ENCODE measurements around the gene HDDC2. TPM values are rescaled to one million over a fixed set of nuclear protein-coding genes. Genes with fewer than 3 reads are reported as not detected.

Gene HDDC2
- total RNA-seq, 1 experiment from 2014 or later, result 141 TPM

DNA sequence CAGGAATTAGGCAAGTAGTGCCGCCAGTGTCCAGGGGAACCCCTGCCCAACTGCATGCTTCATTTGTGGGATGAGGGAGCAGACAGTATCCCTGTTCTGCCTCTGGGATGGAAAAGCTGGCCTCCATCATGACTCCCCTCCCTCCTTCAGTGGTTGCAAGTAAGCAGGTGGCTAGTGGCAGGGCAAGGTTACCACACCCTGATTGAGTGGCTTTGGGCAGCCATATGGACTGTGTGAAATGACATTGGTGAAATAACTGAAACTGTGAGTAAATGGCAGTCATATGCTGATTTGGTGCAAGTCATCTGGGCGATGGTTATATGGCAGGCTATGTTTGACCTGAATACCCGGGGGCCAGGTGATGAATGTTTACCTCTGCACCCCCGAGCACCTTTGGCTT lies 33.0 kb downstream of the HDDC2 start:
- POLR2A ChIA-PET, result interaction anchor here (1.1 kb wide), 1 partner anchor 18 kb away, joined by 4 read pairs; no protein-coding TSS in a partner anchor
- CTCF ChIA-PET, result interaction anchor here (1.3 to 2.0 kb wide), 4 partner anchors 76 to 523 kb away, joined by 4 to 7 read pairs (median 4); no protein-coding TSS in a partner anchor
- no peaks in the 10 kb centered on the region for H3K9me3 Mint-ChIP-seq (ENCODE audit: unreplicated experiment)
- DNase-seq (ENCODE audit: unreplicated experiment), result no peak
- H3K4me1 Mint-ChIP-seq (ENCODE audit: insufficient read depth, unreplicated experiment), result peaks cover 10% of the 10 kb centered on the region
- H3K27me3 Mint-ChIP-seq (ENCODE audit: insufficient read depth, unreplicated experiment), result no peaks in the 10 kb centered on the region
- no peaks in the 10 kb centered on the region for H3K36me3 Mint-ChIP-seq (ENCODE audit: insufficient read depth, unreplicated experiment)
- intact Hi-C loops (cut with micrococcal nuclease), result no loop called here
- TF ChIP-seq, protein P1, sequence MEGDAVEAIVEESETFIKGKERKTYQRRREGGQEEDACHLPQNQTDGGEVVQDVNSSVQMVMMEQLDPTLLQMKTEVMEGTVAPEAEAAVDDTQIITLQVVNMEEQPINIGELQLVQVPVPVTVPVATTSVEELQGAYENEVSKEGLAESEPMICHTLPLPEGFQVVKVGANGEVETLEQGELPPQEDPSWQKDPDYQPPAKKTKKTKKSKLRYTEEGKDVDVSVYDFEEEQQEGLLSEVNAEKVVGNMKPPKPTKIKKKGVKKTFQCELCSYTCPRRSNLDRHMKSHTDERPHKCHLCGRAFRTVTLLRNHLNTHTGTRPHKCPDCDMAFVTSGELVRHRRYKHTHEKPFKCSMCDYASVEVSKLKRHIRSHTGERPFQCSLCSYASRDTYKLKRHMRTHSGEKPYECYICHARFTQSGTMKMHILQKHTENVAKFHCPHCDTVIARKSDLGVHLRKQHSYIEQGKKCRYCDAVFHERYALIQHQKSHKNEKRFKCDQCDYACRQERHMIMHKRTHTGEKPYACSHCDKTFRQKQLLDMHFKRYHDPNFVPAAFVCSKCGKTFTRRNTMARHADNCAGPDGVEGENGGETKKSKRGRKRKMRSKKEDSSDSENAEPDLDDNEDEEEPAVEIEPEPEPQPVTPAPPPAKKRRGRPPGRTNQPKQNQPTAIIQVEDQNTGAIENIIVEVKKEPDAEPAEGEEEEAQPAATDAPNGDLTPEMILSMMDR (IDR thresholded peaks at IDR 0.05; ENCODE audit: unreplicated experiment), result no peak
- no peak overlapping the region for H3K4me3 Mint-ChIP-seq (ENCODE audit: unreplicated experiment)
- no peak overlapping the region for H3K27ac Mint-ChIP-seq (ENCODE audit: low read depth, unreplicated experiment)
- BruUV-seq (replicated peaks), result no TSS peak

DNA sequence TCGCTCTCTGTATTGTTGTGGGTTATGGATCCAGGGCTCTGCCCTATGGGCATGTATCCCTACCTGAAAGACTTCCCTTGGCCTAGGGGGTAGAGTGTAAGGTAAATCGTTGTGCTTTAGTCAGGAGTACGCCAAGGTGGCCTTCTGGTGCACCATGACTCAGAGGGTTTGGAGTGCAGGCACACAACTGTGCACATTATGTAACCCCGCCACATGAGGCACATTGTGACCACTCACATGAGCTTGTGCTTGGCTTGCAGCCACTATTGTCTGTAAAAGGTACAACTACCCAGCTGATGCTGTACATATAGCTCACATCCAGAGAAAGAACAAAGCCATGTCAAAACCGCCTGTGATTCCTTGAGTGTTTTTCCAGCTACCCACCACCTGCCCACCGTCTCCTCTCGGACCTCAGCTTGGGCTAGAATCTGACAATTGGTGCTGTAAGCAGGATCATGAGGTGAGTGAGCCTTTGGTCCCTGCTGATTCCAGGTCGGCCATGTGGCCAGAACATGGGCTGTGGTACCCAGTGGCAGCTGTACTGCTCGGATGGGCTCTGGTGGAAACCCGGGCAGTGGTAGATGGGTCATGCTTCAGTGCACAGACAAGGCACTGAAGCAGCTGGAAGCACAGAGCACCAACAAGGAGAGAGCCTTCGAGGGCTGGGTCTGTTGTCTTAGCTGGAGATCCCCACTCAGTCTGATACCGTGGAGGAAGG lies 33.8 kb downstream of the HDDC2 start:
- CTCF ChIA-PET, result interaction anchor here (0.5 to 2.0 kb wide), 6 partner anchors 25 to 524 kb away, joined by 3 to 7 read pairs (median 4); no protein-coding TSS in a partner anchor
- H3K4me1 Mint-ChIP-seq (ENCODE audit: insufficient read depth, unreplicated experiment), result peaks cover 6% of the 10 kb centered on the region
- POLR2A ChIA-PET, result no interaction called here
- intact Hi-C loops (cut with micrococcal nuclease), result no loop called here
- H3K4me3 Mint-ChIP-seq (ENCODE audit: unreplicated experiment), result no peak overlapping the region
- no TSS peak for BruUV-seq (replicated peaks)
- DNase-seq (ENCODE audit: unreplicated experiment), result peak; percentile 81
- TF ChIP-seq, protein P1 (IDR thresholded peaks at IDR 0.05; ENCODE audit: unreplicated experiment), result no peak
- H3K9me3 Mint-ChIP-seq (ENCODE audit: unreplicated experiment), result no peaks in the 10 kb centered on the region
- no peaks in the 10 kb centered on the region for H3K36me3 Mint-ChIP-seq (ENCODE audit: insufficient read depth, unreplicated experiment)
- H3K27ac Mint-ChIP-seq (ENCODE audit: low read depth, unreplicated experiment), result no peak overlapping the region
- no peaks in the 10 kb centered on the region for H3K27me3 Mint-ChIP-seq (ENCODE audit: insufficient read depth, unreplicated experiment)

DNA sequence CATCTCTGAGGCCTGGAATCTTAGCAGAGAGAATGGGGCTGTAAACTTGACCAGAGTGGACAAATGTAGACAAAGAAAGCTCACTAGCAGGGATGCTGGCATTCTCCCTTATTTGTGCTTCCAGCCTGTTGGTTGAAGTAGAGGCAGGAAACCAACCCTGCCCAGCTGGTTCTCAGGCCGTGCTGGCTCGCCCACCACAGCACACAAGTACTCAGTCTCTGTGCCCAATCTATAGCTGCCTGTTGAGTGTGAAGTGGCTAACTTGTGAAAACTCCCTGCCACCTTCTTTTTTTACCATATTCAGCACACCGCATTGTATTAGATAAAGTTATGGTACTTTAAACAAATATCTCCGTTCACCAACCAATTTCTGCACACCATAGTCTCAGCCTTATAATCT lies 37.3 kb downstream of the HDDC2 start:
- Mint-ChIP-seq H3K4me3 (ENCODE audit: unreplicated experiment) (no peak overlapping the region), H3K27ac (ENCODE audit: low read depth, unreplicated experiment) (no peak overlapping the region), H3K4me1 (ENCODE audit: insufficient read depth, unreplicated experiment) (peaks cover 5% of the 10 kb centered on the region), H3K36me3 (ENCODE audit: insufficient read depth, unreplicated experiment) (no peaks in the 10 kb centered on the region), H3K9me3 (ENCODE audit: unreplicated experiment) (no peaks in the 10 kb centered on the region), H3K27me3 (ENCODE audit: insufficient read depth, unreplicated experiment) (no peaks in the 10 kb centered on the region)
- POLR2A ChIA-PET, result interaction anchor here (0.6 to 1.0 kb wide), 3 partner anchors 10 to 154 kb away, joined by 3 to 5 read pairs (median 4); no protein-coding TSS in a partner anchor
- TF ChIP-seq, protein P1 (IDR thresholded peaks at IDR 0.05; ENCODE audit: unreplicated experiment), result no peak
- BruUV-seq (replicated peaks), result no TSS peak
- intact Hi-C loops (cut with micrococcal nuclease), result no loop called here
- CTCF ChIA-PET, result interaction anchor here (0.5 to 3.0 kb wide), 6 partner anchors 8 to 72 kb away, joined by 3 to 14 read pairs (median 5); no protein-coding TSS in a partner anchor
- DNase-seq (ENCODE audit: unreplicated experiment), result no peak
